Neural cell (in vitro differentiated cells): ENCODE results near the gene STPG4.

Experiments
- CTCF ChIP-seq: fragments of 450-650 bp; IDR thresholded peaks from 2 replicates; pipeline ENCODE4 v1.5.1; 2014; ENCODE audit warnings: antibody characterized with exemption, mild to moderate bottlenecking, moderate library complexity; ENCODE audit not compliant: poor library complexity, severe bottlenecking
- EP300 ChIP-seq: fragments of 450-650 bp; conservative IDR thresholded peaks from 2 replicates; pipeline ENCODE4 v1.6.1; 2014; ENCODE audit warnings: antibody characterized with exemption, mild to moderate bottlenecking, moderate library complexity; ENCODE audit not compliant: poor library complexity, severe bottlenecking
- EZH2 ChIP-seq: fragments of 200-600, 300-800 bp; shearing (Covaris generic), sonication (generic); IDR thresholded peaks from 2 replicates; pipeline ENCODE4 v1.6.1; 2014; ENCODE audit warnings: antibody characterized with exemption, low read length, borderline replicate concordance, mild to moderate bottlenecking; ENCODE audit not compliant: insufficient read depth, poor library complexity, severe bottlenecking
- MXI1 ChIP-seq: fragments of 450-650 bp; conservative IDR thresholded peaks from 2 replicates; pipeline ENCODE4 v1.6.1; 2014; ENCODE audit warnings: antibody characterized with exemption, mild to moderate bottlenecking; ENCODE audit not compliant: poor library complexity, severe bottlenecking
- POLR2AphosphoS5 ChIP-seq: IDR thresholded peaks from 2 replicates; pipeline ENCODE4 v1.6.1; 2012
- REST ChIP-seq: IDR thresholded peaks from 2 replicates; pipeline ENCODE4 v1.6.1; 2012; ENCODE audit warnings: borderline replicate concordance
- SMC3 ChIP-seq: fragments of 450-650 bp; conservative IDR thresholded peaks from 2 replicates; pipeline ENCODE4 v1.6.1; 2014; ENCODE audit warnings: antibody characterized with exemption, mild to moderate bottlenecking, moderate library complexity; ENCODE audit not compliant: poor library complexity

GRCh38 chr2:47147021-47147420, 8.1 kb downstream of the STPG4 start:
- no peak for TF ChIP-seq EP300
- no peak for TF ChIP-seq POLR2AphosphoS5
- no peak for TF ChIP-seq MXI1
- no peak for TF ChIP-seq EZH2
- no peak for TF ChIP-seq CTCF
- TF ChIP-seq REST: no peak
- no peak for TF ChIP-seq SMC3
